ENCODE results near the gene OTUD3. TPM values are rescaled to one million over a fixed set of nuclear protein-coding genes. Genes with fewer than 3 reads are reported as not detected.

Gene OTUD3
- total and polyA plus RNA-seq, 9 of the 15 experiments (the other 6 are each of a cell fraction or from before 2014, with no cell fraction given): 2.0 to 16.6 (median 11.0) TPM

GRCh38 chr1:19877181-19877750, 4.9 kb upstream of the OTUD3 start:
- Histone ChIP-seq H3K27ac (ENCODE audit: extremely low read depth, low read depth, low read length) (no peak overlapping the region), H3K9me3 (replicated peaks; ENCODE audit: control insufficient read depth, insufficient read depth, low read depth, low read length) (no peaks in the 10 kb centered on the region), H3K9me1 (ENCODE audit: control insufficient read depth, insufficient read depth, low read length) (no peaks in the 10 kb centered on the region), H2AFZ (ENCODE audit: low read depth, low read length) (no peak overlapping the region), H3K27me3 (ENCODE audit: control insufficient read depth in 2 of 2, insufficient read depth in 2 of 2, low read length in 2 of 2) (peaks cover under 1 to 11% of the 10 kb centered on the region in 2 experiments; a peak in 3 of 5 replicates), H3K4me1 (replicated peaks in 1 of 2; ENCODE audit: control insufficient read depth in 2 of 2, insufficient read depth in 2 of 2, low read length in 2 of 2) (peaks cover 4 to 8% of the 10 kb centered on the region in 2 experiments; a peak in 4 of 5 replicates), H3K79me2 (ENCODE audit: control insufficient read depth, insufficient read depth, low read length) (peaks cover under 1% of the 10 kb centered on the region), H3K4me2 (ENCODE audit: insufficient read depth, low read length) (no peak overlapping the region), H4K20me1 (replicated peaks; ENCODE audit: control insufficient read depth, insufficient read depth, low read length) (no peaks in the 10 kb centered on the region), H3K4me3 (no peak overlapping the region), H3K36me3 (ENCODE audit: control insufficient read depth, insufficient read depth, low read length) (no peaks in the 10 kb centered on the region), H3K9ac (ENCODE audit: insufficient read depth in 1 of 2, low read depth in 2 of 2, low read length in 2 of 2) (no peak overlapping the region)
- in situ Hi-C loops (cut with MboI) (no loop called here), intact Hi-C loops (cut with micrococcal nuclease) (no loop called here)
- ChIA-PET POLR2A (interaction anchor here (0.6 to 1.9 kb wide), 6 partner anchors 7 to 660 kb away, joined by 3 to 6 read pairs (median 4); no protein-coding TSS in a partner anchor), CTCF (ENCODE audit: low intra/inter-chr PET ratio) (no interaction called here)
- TF ChIP-seq ETV1 (tag; conservative IDR thresholded peaks at IDR 0.05; ENCODE audit: low read depth): no peak
- no peak for TF ChIP-seq SPI1 (IDR thresholded peaks at IDR 0.05; ENCODE audit: borderline replicate concordance, low read depth, low read length)
- TF ChIP-seq KLF13 (tag; IDR thresholded peaks at IDR 0.05; ENCODE audit: borderline replicate concordance, low read depth): no peak
- no peak for TF ChIP-seq ZNF175 (CRISPR knock-in tag; IDR thresholded peaks at IDR 0.05; ENCODE audit: low read depth)
- TF ChIP-seq KLF1 (tag; IDR thresholded peaks at IDR 0.05): no peak
- no peak for TF ChIP-seq EWSR1 (IDR thresholded peaks at IDR 0.05; ENCODE audit: borderline replicate concordance, low read depth, partially characterized antibody)
- TF ChIP-seq SREBF2 (CRISPR knock-in tag; IDR thresholded peaks at IDR 0.05): no peak
- TF ChIP-seq ZNF12 (CRISPR knock-in tag; IDR thresholded peaks at IDR 0.05): no peak
- TF ChIP-seq HNRNPLL (IDR thresholded peaks at IDR 0.05; ENCODE audit: low read depth, low read length, poor library complexity, severe bottlenecking): no peak
- no peak for TF ChIP-seq TAF15 (IDR thresholded peaks at IDR 0.05; ENCODE audit: low read depth, low read length)
- TF ChIP-seq CBFA2T2 (conservative IDR thresholded peaks at IDR 0.05): no peak
- TF ChIP-seq SP2 (IDR thresholded peaks at IDR 0.05; ENCODE audit: extremely low read depth, low read depth, low read length, poor library complexity, severe bottlenecking): no peak
- no peak for TF ChIP-seq KAT2B (IDR thresholded peaks at IDR 0.05; ENCODE audit: low read depth, low read length)
- TF ChIP-seq GTF2E2 (tag; IDR thresholded peaks at IDR 0.05): no peak
- BruUV-seq (replicated peaks): no TSS peak
- 65% methylated on average over 16 of the region's 16 CpGs for WGBS (ENCODE audit: insufficient coverage, low coverage, missing lambda C conversion rate)
- no peak for FAIRE-seq
- no peak for DNase-seq (ENCODE audit: extremely low read depth in 1 of 4, low spot score in 3 of 4)
- ATAC-seq: no peak
